Measurements from ENCODE around the gene ELANE. TPM values are rescaled to one million over a fixed set of nuclear protein-coding genes. Genes with fewer than 3 reads are reported as not detected.

The ELANE gene
- total RNA-seq, 1 donor from 2014 or later: not detected

- TF ChIP-seq CTCF (IDR thresholded peaks at IDR 0.05; ENCODE audit: unreplicated experiment): no peak
- no peak for DNase-seq (ENCODE audit: low spot score in 2 of 2, unreplicated experiment in 2 of 2)
- Mint-ChIP-seq H3K27me3 (ENCODE audit: low read depth) (no peaks in the 10 kb centered on the region), H3K4me3 (no peak overlapping the region), H3K27ac (no peak overlapping the region), H3K9me3 (no peaks in the 10 kb centered on the region), H3K36me3 (peaks cover 26% of the 10 kb centered on the region), H3K4me1 (no peaks in the 10 kb centered on the region)
Observed at GRCh38 chr19:879711-880438, 27.8 kb downstream of the ELANE start.

- no peak overlapping the region for H3K27ac Mint-ChIP-seq
- H3K27me3 Mint-ChIP-seq (ENCODE audit: low read depth): no peaks in the 10 kb centered on the region
- no peaks in the 10 kb centered on the region for H3K9me3 Mint-ChIP-seq
- H3K4me3 Mint-ChIP-seq: no peak overlapping the region
- H3K36me3 Mint-ChIP-seq: peaks cover 26% of the 10 kb centered on the region
- no peak for TF ChIP-seq CTCF (IDR thresholded peaks at IDR 0.05; ENCODE audit: unreplicated experiment)
- DNase-seq (ENCODE audit: low spot score in 2 of 2, unreplicated experiment in 2 of 2): no peak
- H3K4me1 Mint-ChIP-seq: no peaks in the 10 kb centered on the region
Observed at GRCh38 chr19:881385-882071, 29.4 kb downstream of the ELANE start.

- H3K4me3 Mint-ChIP-seq: no peak overlapping the region
- H3K27ac Mint-ChIP-seq: no peak overlapping the region
- peaks cover 27% of the 10 kb centered on the region for H3K36me3 Mint-ChIP-seq
- no peaks in the 10 kb centered on the region for H3K9me3 Mint-ChIP-seq
- no peaks in the 10 kb centered on the region for H3K27me3 Mint-ChIP-seq (ENCODE audit: low read depth)
- no peak for DNase-seq (ENCODE audit: low spot score in 2 of 2, unreplicated experiment in 2 of 2)
- no peaks in the 10 kb centered on the region for H3K4me1 Mint-ChIP-seq
- no peak for TF ChIP-seq CTCF (IDR thresholded peaks at IDR 0.05; ENCODE audit: unreplicated experiment)
Observed at GRCh38 chr19:882871-883497, 30.9 kb downstream of the ELANE start.

GRCh38 chr19:883661-884211, 31.6 kb downstream of the ELANE start:
- Mint-ChIP-seq H3K4me1 (no peaks in the 10 kb centered on the region), H3K27me3 (ENCODE audit: low read depth) (no peaks in the 10 kb centered on the region), H3K27ac (no peak overlapping the region), H3K4me3 (no peak overlapping the region), H3K9me3 (no peaks in the 10 kb centered on the region), H3K36me3 (peaks cover 27% of the 10 kb centered on the region)
- DNase-seq (ENCODE audit: low spot score in 2 of 2, unreplicated experiment in 2 of 2): no peak
- TF ChIP-seq CTCF (IDR thresholded peaks at IDR 0.05; ENCODE audit: unreplicated experiment): no peak

GRCh38 chr19:884420-885211, 32.5 kb downstream of the ELANE start:
- H3K4me1 Mint-ChIP-seq: no peaks in the 10 kb centered on the region
- H3K36me3 Mint-ChIP-seq: peaks cover 26% of the 10 kb centered on the region
- no peaks in the 10 kb centered on the region for H3K27me3 Mint-ChIP-seq (ENCODE audit: low read depth)
- no peak for DNase-seq (ENCODE audit: low spot score in 2 of 2, unreplicated experiment in 2 of 2)
- TF ChIP-seq CTCF (IDR thresholded peaks at IDR 0.05; ENCODE audit: unreplicated experiment): no peak
- H3K9me3 Mint-ChIP-seq: no peaks in the 10 kb centered on the region
- H3K27ac Mint-ChIP-seq: no peak overlapping the region
- H3K4me3 Mint-ChIP-seq: no peak overlapping the region
